Right lobe of liver (tissue), 4 donors: ENCODE results near the gene RNF11.

Experiments used
- POLR2A ChIP-seq: fragments of 450-650 bp; IDR thresholded peaks from one replicate; pipeline ENCODE4 v1.6.1; 2017; ENCODE audit warnings: antibody characterized with exemption, mild to moderate bottlenecking
- TF ChIP-seq, protein P1 (sequence below), 4 donors: fragments of 200-600 bp in 3 of 4; fragments of 450-650 bp in 1 of 4; IDR thresholded peaks; one replicate each; pipeline versions ENCODE4 v1.5.1 to v1.8.0; 2016 to 2022; ENCODE audit warnings: antibody characterized with exemption in 4 of 4, mild to moderate bottlenecking in 2 of 4
- donor health status: DM: no; HTN: no; CAD: no.
- donor health status: DM: no; HTN: no; CAD: no.
- donor health status: DM: no; HTN: yes; CAD: no.

DNA sequence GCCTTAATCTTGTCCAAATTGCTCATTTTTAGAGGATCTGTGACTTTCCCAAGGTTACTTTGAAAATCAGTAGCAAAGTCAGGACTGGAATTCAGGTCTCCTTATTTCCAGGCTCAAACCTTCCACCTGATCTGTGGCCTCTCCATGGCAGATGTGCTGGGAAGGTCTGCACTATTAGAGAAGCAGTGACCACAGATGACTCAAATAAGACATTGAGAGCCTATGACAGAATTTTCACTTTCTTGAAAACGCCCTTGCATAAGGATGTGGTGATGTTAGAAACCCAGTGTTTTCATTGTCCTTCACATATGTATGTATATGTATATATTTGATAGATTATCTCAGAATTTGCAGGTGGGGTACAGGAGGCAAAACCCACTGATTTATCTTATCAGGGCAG lies 49.0 kb downstream of the RNF11 start:
- TF ChIP-seq, protein P1, sequence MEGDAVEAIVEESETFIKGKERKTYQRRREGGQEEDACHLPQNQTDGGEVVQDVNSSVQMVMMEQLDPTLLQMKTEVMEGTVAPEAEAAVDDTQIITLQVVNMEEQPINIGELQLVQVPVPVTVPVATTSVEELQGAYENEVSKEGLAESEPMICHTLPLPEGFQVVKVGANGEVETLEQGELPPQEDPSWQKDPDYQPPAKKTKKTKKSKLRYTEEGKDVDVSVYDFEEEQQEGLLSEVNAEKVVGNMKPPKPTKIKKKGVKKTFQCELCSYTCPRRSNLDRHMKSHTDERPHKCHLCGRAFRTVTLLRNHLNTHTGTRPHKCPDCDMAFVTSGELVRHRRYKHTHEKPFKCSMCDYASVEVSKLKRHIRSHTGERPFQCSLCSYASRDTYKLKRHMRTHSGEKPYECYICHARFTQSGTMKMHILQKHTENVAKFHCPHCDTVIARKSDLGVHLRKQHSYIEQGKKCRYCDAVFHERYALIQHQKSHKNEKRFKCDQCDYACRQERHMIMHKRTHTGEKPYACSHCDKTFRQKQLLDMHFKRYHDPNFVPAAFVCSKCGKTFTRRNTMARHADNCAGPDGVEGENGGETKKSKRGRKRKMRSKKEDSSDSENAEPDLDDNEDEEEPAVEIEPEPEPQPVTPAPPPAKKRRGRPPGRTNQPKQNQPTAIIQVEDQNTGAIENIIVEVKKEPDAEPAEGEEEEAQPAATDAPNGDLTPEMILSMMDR (IDR thresholded peaks at IDR 0.05): no peak
- no peak for TF ChIP-seq POLR2A
